K562 (cell line): ENCODE results near the gene MYL11. TPM values are rescaled to one million over a fixed set of nuclear protein-coding genes. Genes with fewer than 3 reads are reported as not detected.

Source experiments
- CHCHD3 ChIP-seq: fragments of 250-450 bp; sonication (Bioruptor Pico); IDR thresholded peaks from 2 replicates; pipeline ENCODE4 v2.1.2; 2022; ENCODE audit warnings: mild to moderate bottlenecking
- CXXC5 ChIP-seq: fragments of 250-450 bp; sonication (Bioruptor Pico); IDR thresholded peaks from 2 replicates; pipeline ENCODE4 v1.8.0; 2022; ENCODE audit warnings: inconsistent platforms, mild to moderate bottlenecking, moderate library complexity
- E2F3 ChIP-seq: fragments of 250-450 bp; sonication (Bioruptor Pico); IDR thresholded peaks from 2 replicates; pipeline ENCODE4 v1.4.0; 2020; ENCODE audit warnings: mild to moderate bottlenecking
- HMGXB4 ChIP-seq: sonication (generic); formaldehyde crosslinking; IDR thresholded peaks from 2 replicates; pipeline ENCODE4 v1.8.1; 2023; ENCODE audit warnings: mild to moderate bottlenecking, missing genetic modification reagents
- NR1H2 ChIP-seq: sonication (generic); formaldehyde crosslinking; IDR thresholded peaks from 2 replicates; pipeline ENCODE4 v1.4.0; 2020; ENCODE audit warnings: mild to moderate bottlenecking, missing genetic modification reagents
- NR2C1 ChIP-seq, 2 experiments: fragments of 450-650 bp; IDR thresholded peaks; 2 replicates each; pipeline ENCODE4 v1.6.1; 2017; ENCODE audit warnings: mild to moderate bottlenecking in 2 of 2, antibody characterized with exemption in 1 of 2, inconsistent platforms in 1 of 2, missing compliant biosample characterization in 1 of 2, missing genetic modification characterization in 1 of 2
- NR3C1 ChIP-seq: sonication (generic); formaldehyde crosslinking; IDR thresholded peaks from 2 replicates; pipeline ENCODE4 v1.8.1; 2022; ENCODE audit warnings: missing genetic modification reagents
- SIRT6 ChIP-seq: IDR thresholded peaks from one replicate; pipeline ENCODE4 v1.6.1; 2012; ENCODE audit warnings: low read depth, mild to moderate bottlenecking, control low read depth, inconsistent platforms, low read length, moderate library complexity
- SNRNP70 ChIP-seq: fragments of 200-400 bp; formaldehyde crosslinking; optimal IDR thresholded peaks from 2 replicates; pipeline ENCODE3; 2017; ENCODE audit warnings: low read depth, low read length
- SRSF9 ChIP-seq: fragments of 200-400 bp; formaldehyde crosslinking; IDR thresholded peaks from 2 replicates; pipeline ENCODE4 v1.6.1; 2017; ENCODE audit warnings: low read depth, low read length, borderline replicate concordance
- ZBTB33 ChIP-seq: sonication (generic); formaldehyde crosslinking; IDR thresholded peaks from 2 replicates; pipeline ENCODE4 v1.8.1; 2023; ENCODE audit warnings: mild to moderate bottlenecking, missing genetic modification reagents
- ZBTB49 ChIP-seq: sonication (generic); formaldehyde crosslinking; IDR thresholded peaks from 2 replicates; pipeline ENCODE4 v1.8.0; 2022; ENCODE audit warnings: missing genetic modification reagents, mild to moderate bottlenecking, borderline replicate concordance
- ZNF143 ChIP-seq: sonication (generic); formaldehyde crosslinking; IDR thresholded peaks from 2 replicates; pipeline ENCODE4 v1.9.0; 2022; ENCODE audit warnings: mild to moderate bottlenecking, missing genetic modification reagents
- ZNF217 ChIP-seq: sonication (generic); formaldehyde crosslinking; IDR thresholded peaks from 2 replicates; pipeline ENCODE4 v1.8.0; 2022; ENCODE audit warnings: mild to moderate bottlenecking, missing genetic modification reagents
- ZNF512 ChIP-seq: IDR thresholded peaks from 2 replicates; pipeline ENCODE4 v1.6.1; 2016; ENCODE audit warnings: missing genetic modification characterization, missing compliant biosample characterization
- ZNF639 ChIP-seq, 2 experiments: fragments of 200-800 bp in 1 of 2; sonication (Bioruptor generic) in 1 of 2; sonication (generic) in 1 of 2; formaldehyde crosslinking in 1 of 2; IDR thresholded peaks in 1 of 2; conservative IDR thresholded peaks in 1 of 2; 2 replicates each; pipeline versions ENCODE4 v1.5.0 to v1.6.1; 2016 to 2020; ENCODE audit warnings: missing compliant biosample characterization in 1 of 2, missing genetic modification characterization in 1 of 2, missing genetic modification reagents in 1 of 2
- polyA plus RNA-seq, 8 experiments: library from polyadenylated mRNA; depleted of rRNA in 4 of 8; stranded (reverse) in 5 of 8; unstranded in 3 of 8; fragments of >200 nt; fragmentation: Nextera tagmentation in 2 of 8; fragmentation: Illumina TruSeq in 1 of 8; extraction: Ambion mirVana in 2 of 8; extraction: Trizol in 1 of 8; gene quantifications; 2 replicates each; pipeline versions ENCODE4 v1.2.1 to v1.2.3, GENCODE V29; 2011 to 2014; ENCODE audit warnings: inconsistent platforms in 1 of 8, missing spikeins in 1 of 8
- total RNA-seq, 7 experiments: library from RNA; depleted of rRNA in 6 of 7; stranded (reverse); fragments of >200 nt in 6 of 7; fragmentation: Illumina TruSeq in 2 of 7; extraction: Trizol in 2 of 7; gene quantifications; 2 replicates each; pipeline versions ENCODE4 v1.2.1 to v1.2.3, GENCODE V29; 2011 to 2021; ENCODE audit warnings: low replicate concordance in 1 of 7

The MYL11 gene
- total and polyA plus RNA-seq, 9 of the 15 experiments (the other 6 are each of a cell fraction or from before 2014, with no cell fraction given) = 0.31 to 1.5 (median 0.73) TPM; not detected in 4

- TF ChIP-seq ZBTB33 (CRISPR knock-in tag) (peak; percentile 48; the same call in 1 of the 2 replicates), ZNF639 (CRISPR knock-in tag; conservative IDR thresholded peaks at IDR 0.05 in 1 of 2, IDR thresholded peaks at IDR 0.05 in 1 of 2) (no peak), ZNF217 (CRISPR knock-in tag) (no peak), NR1H2 (no peak; the same call in 1 of the 2 replicates), CXXC5 (CRISPR knock-in tag) (peak; percentile 31; the same call in 1 of the 2 replicates), SNRNP70 (no peak), HMGXB4 (no peak), ZBTB49 (CRISPR knock-in tag) (peak; percentile 79; the same call in 1 of the 2 replicates), NR2C1 (IDR thresholded peaks at IDR 0.05) (no peak; the same call in 1 of the 2 replicates), NR2C1 (tag; IDR thresholded peaks at IDR 0.05) (0 out of 2 replicates have a peak, but pooled peaks have one; percentile 33), CHCHD3 (CRISPR knock-in tag) (no peak), SRSF9 (no peak), ZNF512 (tag) (no peak), SIRT6 (no peak), NR3C1 (CRISPR knock-in tag) (no peak), E2F3 (CRISPR knock-in tag) (peak; percentile 85), ZNF143 (CRISPR knock-in tag) (no peak)
Measured at GRCh38 chr16:30378236-30379157, 3.9 kb downstream of the MYL11 start (continued).
